BLaER1 (cell line): ENCODE data around the gene MYOZ3.
A peak's percentile ranks its signal among the peaks of the same experiment; 100 is the strongest.

Experiments
- H3K27ac ChIP-seq: shearing (Covaris generic); formaldehyde crosslinking; 2 replicates; pipeline ENCODE4 v1.8.1; 2022
- H3K27me3 ChIP-seq: shearing (Covaris generic); formaldehyde crosslinking; 2 replicates; pipeline ENCODE4 v1.8.1; 2022
- H3K36me3 ChIP-seq: shearing (Covaris generic); formaldehyde crosslinking; 2 replicates; pipeline ENCODE4 v1.8.1; 2022
- H3K4me1 ChIP-seq: shearing (Covaris generic); formaldehyde crosslinking; 2 replicates; pipeline ENCODE4 v1.8.1; 2022
- H3K4me2 ChIP-seq: shearing (Covaris generic); formaldehyde crosslinking; 2 replicates; pipeline ENCODE4 v1.8.1; 2022
- H3K4me3 ChIP-seq: shearing (Covaris generic); formaldehyde crosslinking; 2 replicates; pipeline ENCODE4 v1.8.1; 2022
- H3K9ac ChIP-seq: shearing (Covaris generic); formaldehyde crosslinking; 2 replicates; pipeline ENCODE4 v1.8.1; 2022
- H3K9me3 ChIP-seq: shearing (Covaris generic); formaldehyde crosslinking; 2 replicates; pipeline ENCODE4 v1.8.1; 2022
- H4K20me1 ChIP-seq: shearing (Covaris generic); formaldehyde crosslinking; 2 replicates; pipeline ENCODE4 v1.8.1; 2022
- Cebpa-rat ChIP-seq: shearing (Covaris generic); IDR thresholded peaks from 2 replicates; pipeline ENCODE4 v1.8.1; 2022

MYOZ3 gene

DNA sequence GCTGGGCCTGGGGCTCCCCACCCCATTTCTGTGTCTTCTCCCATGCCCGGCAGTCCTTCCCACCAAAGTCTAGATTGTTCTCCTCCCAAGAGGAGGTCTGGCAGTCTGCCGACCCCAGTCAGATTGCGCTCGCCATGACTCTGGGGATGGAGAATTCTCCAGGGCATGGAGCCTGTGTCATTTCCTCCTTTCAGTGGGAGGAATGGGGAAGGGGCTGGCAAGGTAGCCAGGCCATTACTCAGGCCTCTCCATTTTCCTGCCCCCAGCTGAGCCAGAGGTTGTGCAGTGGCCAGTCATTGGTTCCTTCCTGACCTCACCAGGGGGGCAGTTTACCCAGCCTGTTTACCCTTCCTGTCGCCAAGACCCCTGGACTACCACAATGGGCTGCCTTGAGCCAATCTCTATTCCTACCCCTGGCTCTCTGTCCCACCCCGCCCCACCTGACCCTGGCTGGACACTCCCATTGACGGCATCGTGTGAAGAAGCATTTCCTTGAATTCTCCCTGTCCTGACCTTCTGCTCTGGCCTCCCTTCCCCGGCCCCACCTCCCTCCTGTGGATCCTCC lies 20.0 kb upstream of the MYOZ3 start:
- H3K9ac ChIP-seq: no peak overlapping the region
- H4K20me1 ChIP-seq: peaks cover 90% of the 10 kb centered on the region
- no peaks in the 10 kb centered on the region for H3K9me3 ChIP-seq
- no peak overlapping the region for H3K27ac ChIP-seq
- H3K36me3 ChIP-seq: peaks cover 14% of the 10 kb centered on the region; the same call in 1 of the 2 replicates
- H3K4me1 ChIP-seq: peaks cover 83% of the 10 kb centered on the region
- H3K4me3 ChIP-seq: no peak overlapping the region
- peak overlapping the region; percentile 36 for H3K4me2 ChIP-seq
- no peaks in the 10 kb centered on the region for H3K27me3 ChIP-seq
- no peak for TF ChIP-seq Cebpa-rat

DNA sequence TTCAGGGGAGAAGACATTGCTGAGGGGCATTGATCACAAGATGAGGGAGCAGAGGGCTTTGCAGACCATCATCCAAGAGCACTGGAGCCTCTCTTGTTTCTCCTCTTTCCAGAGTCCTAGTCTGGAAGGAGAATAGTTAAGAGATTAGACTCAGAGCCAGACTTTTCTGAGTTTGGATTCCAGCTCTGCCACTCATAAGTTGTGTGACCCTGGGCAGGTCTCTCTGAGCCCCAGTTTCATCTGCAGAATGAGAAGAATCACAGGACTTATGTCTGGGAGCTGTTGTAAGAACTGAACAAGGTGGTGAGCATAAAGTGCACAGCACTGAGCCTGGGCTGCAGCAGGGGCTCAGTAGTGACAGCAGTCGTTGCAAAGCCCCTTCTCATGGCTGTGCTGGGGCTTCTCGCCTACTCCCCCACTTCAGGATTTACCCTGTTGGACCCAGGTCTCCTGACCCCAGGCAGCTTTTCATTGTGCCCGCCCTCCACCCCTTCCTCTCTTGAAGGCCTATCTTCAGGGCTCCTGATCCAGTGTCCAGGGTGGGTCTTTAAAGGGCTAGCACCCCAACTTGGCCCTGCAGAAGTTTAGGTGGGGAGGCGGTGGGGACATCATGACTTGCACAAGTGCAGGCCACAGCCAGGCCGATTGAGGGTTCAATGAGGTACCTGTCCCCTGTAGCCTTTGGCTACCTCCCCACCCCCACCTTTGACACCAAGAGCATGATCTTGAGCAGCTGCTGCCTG lies 19.1 kb upstream of the MYOZ3 start:
- no peak for TF ChIP-seq Cebpa-rat
- Histone ChIP-seq H3K4me1 (peaks cover 74% of the 10 kb centered on the region), H3K27ac (no peak overlapping the region), H3K9me3 (no peaks in the 10 kb centered on the region), H3K9ac (no peak overlapping the region), H3K27me3 (no peaks in the 10 kb centered on the region), H3K4me2 (no peak overlapping the region), H3K36me3 (peaks cover 14% of the 10 kb centered on the region; the same call in 1 of the 2 replicates), H3K4me3 (no peak overlapping the region), H4K20me1 (peaks cover 82% of the 10 kb centered on the region)

DNA sequence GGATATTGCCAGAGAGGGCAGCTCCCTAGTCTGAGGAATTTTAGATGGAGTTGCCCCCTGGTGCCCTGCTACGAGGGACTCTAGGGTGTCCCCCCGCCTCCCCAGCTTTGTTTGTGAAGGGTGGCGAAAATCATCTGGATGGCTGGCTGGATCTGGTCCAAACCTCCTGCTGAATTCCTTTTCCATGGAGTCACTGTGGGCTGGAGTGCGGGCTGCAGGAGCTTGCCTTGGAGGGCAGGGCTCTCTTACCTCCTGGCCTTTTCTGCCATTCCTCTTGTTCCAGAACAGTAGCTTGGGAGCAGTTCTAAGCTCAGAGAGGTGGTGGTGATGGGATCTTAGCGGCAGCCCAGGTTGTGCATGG lies 18.5 kb upstream of the MYOZ3 start:
- Histone ChIP-seq H3K4me3 (no peak overlapping the region), H3K9ac (no peak overlapping the region)

GRCh38 chr5:150642991-150643710 lies 17.9 kb upstream of the MYOZ3 start:
- Histone ChIP-seq H4K20me1 (peaks cover 71% of the 10 kb centered on the region), H3K36me3 (peaks cover 25% of the 10 kb centered on the region), H3K4me2 (no peak overlapping the region), H3K4me3 (no peak overlapping the region), H3K9me3 (no peaks in the 10 kb centered on the region), H3K27ac (no peak overlapping the region), H3K27me3 (no peaks in the 10 kb centered on the region), H3K9ac (no peak overlapping the region), H3K4me1 (peaks cover 67% of the 10 kb centered on the region)
- TF ChIP-seq Cebpa-rat: no peak

More for the DNA sequence above, 18.5 kb upstream of the MYOZ3 start:
- no peaks in the 10 kb centered on the region for H3K27me3 ChIP-seq
- peaks cover 19% of the 10 kb centered on the region for H3K36me3 ChIP-seq
- no peak overlapping the region for H3K27ac ChIP-seq
- H4K20me1 ChIP-seq: peaks cover 77% of the 10 kb centered on the region
- no peak for TF ChIP-seq Cebpa-rat
- no peak overlapping the region for H3K4me2 ChIP-seq
- peaks cover 68% of the 10 kb centered on the region for H3K4me1 ChIP-seq
- H3K9me3 ChIP-seq: no peaks in the 10 kb centered on the region

- Histone ChIP-seq H3K27me3 (no peaks in the 10 kb centered on the region), H3K27ac (no peak overlapping the region), H3K4me1 (peaks cover 61% of the 10 kb centered on the region), H3K9ac (no peak overlapping the region), H3K4me3 (no peak overlapping the region), H3K36me3 (peaks cover 34% of the 10 kb centered on the region), H4K20me1 (peaks cover 62% of the 10 kb centered on the region), H3K9me3 (no peaks in the 10 kb centered on the region), H3K4me2 (no peak overlapping the region; the same call in 1 of the 2 replicates)
- no peak for TF ChIP-seq Cebpa-rat
Observed at GRCh38 chr5:150644058-150644457, 17.0 kb upstream of the MYOZ3 start.

- no peaks in the 10 kb centered on the region for H3K9me3 ChIP-seq
- no peak overlapping the region for H3K27ac ChIP-seq
- no peaks in the 10 kb centered on the region for H3K27me3 ChIP-seq
- peaks cover 39% of the 10 kb centered on the region for H3K36me3 ChIP-seq
- H3K4me3 ChIP-seq: no peak overlapping the region
- TF ChIP-seq Cebpa-rat: no peak
- H3K4me2 ChIP-seq: no peak overlapping the region; the same call in 1 of the 2 replicates
- peaks cover 58% of the 10 kb centered on the region for H4K20me1 ChIP-seq
- H3K4me1 ChIP-seq: peaks cover 61% of the 10 kb centered on the region
- no peak overlapping the region for H3K9ac ChIP-seq
Observed at GRCh38 chr5:150644514-150644913, 16.5 kb upstream of the MYOZ3 start.

GRCh38 chr5:150645070-150645700 lies 15.9 kb upstream of the MYOZ3 start:
- Histone ChIP-seq H3K36me3 (peaks cover 42% of the 10 kb centered on the region), H3K4me3 (no peak overlapping the region), H3K27me3 (no peaks in the 10 kb centered on the region), H3K27ac (no peak overlapping the region), H3K9me3 (no peaks in the 10 kb centered on the region), H3K4me2 (no peak overlapping the region), H3K9ac (no peak overlapping the region), H3K4me1 (peaks cover 61% of the 10 kb centered on the region), H4K20me1 (peaks cover 57% of the 10 kb centered on the region)
- no peak for TF ChIP-seq Cebpa-rat

DNA sequence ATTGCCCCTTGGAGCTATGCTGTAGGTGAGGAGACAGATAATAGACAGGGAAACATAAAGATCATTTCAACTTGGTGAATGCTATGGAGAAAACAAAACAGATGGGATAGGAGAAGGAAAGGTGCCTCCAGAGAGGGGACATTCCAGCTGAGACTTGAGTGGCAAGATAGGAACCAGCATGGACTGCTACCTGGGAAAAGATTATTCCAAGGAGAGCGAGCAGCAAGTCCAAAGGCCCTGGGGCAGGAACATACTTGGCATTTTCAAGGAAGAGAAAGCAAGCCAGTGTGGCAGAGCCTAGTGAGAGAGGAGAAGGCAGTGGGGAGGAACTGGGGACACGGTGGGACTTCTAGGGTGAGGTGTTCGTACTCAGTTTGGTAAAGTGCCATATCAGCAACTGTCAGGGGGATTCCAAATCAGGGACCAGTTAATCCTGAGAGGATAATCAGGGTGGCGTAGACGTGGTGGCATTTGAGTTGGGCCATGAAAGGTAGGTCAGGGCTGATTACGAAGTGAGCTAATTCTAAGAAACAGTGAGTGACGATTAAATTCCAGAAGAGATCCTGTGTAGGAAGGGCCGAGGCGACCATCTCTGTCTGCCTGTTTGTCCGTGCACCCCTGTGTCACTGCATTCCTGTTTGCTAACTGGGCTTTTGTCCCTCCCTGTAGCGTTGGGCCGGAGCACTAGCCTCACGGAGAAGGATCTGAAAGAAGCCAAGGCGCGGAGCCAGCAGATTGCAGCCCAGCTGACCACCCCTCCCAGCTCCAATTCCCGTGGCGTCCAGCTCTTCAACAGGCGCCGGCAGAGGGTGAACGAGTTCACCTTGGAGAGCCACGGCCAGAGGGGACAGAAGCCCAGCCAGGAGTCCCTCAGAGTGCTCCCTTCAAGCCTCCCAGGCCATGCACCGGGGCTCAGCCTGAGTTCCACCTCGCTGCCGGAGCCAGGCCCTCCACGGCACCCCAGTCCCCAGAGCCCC lies 13.5 kb upstream of the MYOZ3 start:
- Histone ChIP-seq H3K36me3 (peaks cover 62% of the 10 kb centered on the region), H3K4me2 (no peak overlapping the region), H3K9me3 (no peaks in the 10 kb centered on the region), H4K20me1 (peaks cover 57% of the 10 kb centered on the region), H3K27me3 (no peaks in the 10 kb centered on the region), H3K9ac (no peak overlapping the region), H3K4me3 (no peak overlapping the region), H3K4me1 (peaks cover 69% of the 10 kb centered on the region), H3K27ac (no peak overlapping the region)
- TF ChIP-seq Cebpa-rat: no peak
